GM23338 (cell line): ENCODE data around the gene MAPK9. TPM values are rescaled to one million over a fixed set of nuclear protein-coding genes. Genes with fewer than 3 reads are reported as not detected.

Experiments
- ATAC-seq: fragments of 200-7000 bp; cut with Tn5 transposase; 3 replicates; pipeline ENCODE4 v1.9.1; 2020
- DNase-seq: peaks from one replicate; pipeline ENCODE4 v3.0.0-alpha.2; 2015; ENCODE audit warnings: low spot score
- H2AFZ ChIP-seq: fragments of 200-600 bp; sonication (generic); 2 replicates; pipeline ENCODE4 v1.8.0; 2016; ENCODE audit warnings: antibody characterized with exemption, mild to moderate bottlenecking, moderate library complexity
- H3F3A ChIP-seq: fragments of 200-600 bp; sonication (generic); replicated peaks from 2 replicates; pipeline ENCODE4 v1.8.0; 2017; ENCODE audit warnings: antibody characterized with exemption, mixed run types, low read depth
- H3K27ac ChIP-seq: fragments of 200-600 bp; sonication (generic); 2 replicates; pipeline ENCODE4 v1.6.1; 2016; ENCODE audit warnings: low read depth
- H3K27me3 ChIP-seq: fragments of 200-600 bp; sonication (generic); 2 replicates; pipeline ENCODE4 v1.8.0; 2016; ENCODE audit warnings: mild to moderate bottlenecking, mixed run types, moderate library complexity; ENCODE audit not compliant: insufficient read depth
- H3K36me3 ChIP-seq: fragments of 200-600 bp; sonication (generic); 2 replicates; pipeline ENCODE4 v1.8.0; 2016; ENCODE audit warnings: mild to moderate bottlenecking; ENCODE audit not compliant: insufficient read depth
- H3K4me1 ChIP-seq: fragments of 200-600 bp; sonication (generic); 2 replicates; pipeline ENCODE4 v1.8.0; 2016; ENCODE audit warnings: mild to moderate bottlenecking, moderate library complexity; ENCODE audit not compliant: insufficient read depth
- H3K4me2 ChIP-seq: fragments of 200-600 bp; sonication (generic); 2 replicates; pipeline ENCODE4 v1.7.1; 2017; ENCODE audit warnings: mixed run types
- H3K4me3 ChIP-seq: fragments of 200-600 bp; sonication (generic); 2 replicates; pipeline ENCODE4 v1.6.1; 2016; ENCODE audit warnings: mixed run types
- H3K79me2 ChIP-seq: fragments of 200-600 bp; sonication (generic); replicated peaks from 2 replicates; pipeline ENCODE4 v1.8.0; 2017; ENCODE audit warnings: mild to moderate bottlenecking; ENCODE audit not compliant: insufficient read depth
- H3K9me2 ChIP-seq: fragments of 200-600 bp; sonication (generic); 2 replicates; pipeline ENCODE4 v1.8.0; 2017; ENCODE audit not compliant: insufficient read depth
- H4K20me1 ChIP-seq: fragments of 200-600 bp; sonication (generic); replicated peaks from 2 replicates; pipeline ENCODE4 v1.8.0; 2017; ENCODE audit warnings: mild to moderate bottlenecking; ENCODE audit not compliant: insufficient read depth
- H3K27ac Mint-ChIP-seq: 2 replicates; pipeline ENCODE4 v1.8.0; 2020; ENCODE audit warnings: inconsistent platforms, mild to moderate bottlenecking, moderate library complexity, mixed read lengths
- H3K27me3 Mint-ChIP-seq: 3 replicates; pipeline ENCODE4 v1.8.0; 2022; ENCODE audit warnings: low read depth, mild to moderate bottlenecking, moderate library complexity, mixed read lengths, inconsistent platforms; ENCODE audit not compliant: insufficient read depth, poor library complexity
- H3K36me3 Mint-ChIP-seq: 3 replicates; pipeline ENCODE4 v1.8.0; 2021; ENCODE audit warnings: low read depth, mild to moderate bottlenecking, inconsistent platforms, moderate library complexity, mixed read lengths
- H3K4me1 Mint-ChIP-seq: 3 replicates; pipeline ENCODE4 v1.8.0; 2020; ENCODE audit warnings: mild to moderate bottlenecking, inconsistent platforms, mixed read lengths
- H3K4me3 Mint-ChIP-seq: 3 replicates; pipeline ENCODE4 v1.8.0; 2021; ENCODE audit warnings: moderate library complexity, mild to moderate bottlenecking, inconsistent platforms, mixed read lengths
- H3K9me3 Mint-ChIP-seq: 3 replicates; pipeline ENCODE4 v1.8.0; 2020; ENCODE audit warnings: moderate library complexity, mild to moderate bottlenecking, inconsistent platforms, mixed read lengths
- ETS1 ChIP-seq: IDR thresholded peaks from 2 replicates; pipeline ENCODE4 v1.6.1; 2016; ENCODE audit warnings: antibody characterized with exemption
- JUNB ChIP-seq: IDR thresholded peaks from one replicate; pipeline ENCODE4 v1.6.1; 2016; ENCODE audit warnings: antibody characterized with exemption; ENCODE audit not compliant: unreplicated experiment
- STAT1 ChIP-seq: IDR thresholded peaks from one replicate; pipeline ENCODE4 v1.6.1; 2016; ENCODE audit warnings: antibody characterized with exemption; ENCODE audit not compliant: unreplicated experiment
- ZNF114 ChIP-seq: fragments of 250-450 bp; sonication (Bioruptor Pico); IDR thresholded peaks from 2 replicates; pipeline ENCODE4 v1.5.0; 2020; ENCODE audit warnings: mild to moderate bottlenecking, moderate library complexity
- ZNF331 ChIP-seq: fragments of 250-450 bp; sonication (Bioruptor Pico); IDR thresholded peaks from 2 replicates; pipeline ENCODE4 v1.5.0; 2020; ENCODE audit warnings: low read depth, mild to moderate bottlenecking, moderate library complexity
- ZNF462 ChIP-seq: fragments of 250-450 bp; sonication (Bioruptor Pico); IDR thresholded peaks from 2 replicates; pipeline ENCODE4 v1.5.0; 2020; ENCODE audit warnings: mild to moderate bottlenecking, moderate library complexity
- polyA plus RNA-seq: library from polyadenylated mRNA; unstranded; fragments of >200 nt; fragmentation: Nextera tagmentation; extraction: Ambion mirVana; gene quantifications from 2 replicates; pipeline ENCODE4 v1.2.1, GENCODE V29; 2016
- total RNA-seq: library from RNA; depleted of rRNA; stranded (reverse); fragments of >200 nt; shearing (Covaris generic); gene quantifications from 2 replicates; pipeline ENCODE4 v1.2.3, GENCODE V29; 2014

Gene MAPK9
- total and polyA plus RNA-seq, 2 experiments from 2014 or later: 16.8 to 37.0 TPM

GRCh38 chr5:180304016-180304292 lies 12.1 kb upstream of the MAPK9 start (continued):
- TF ChIP-seq ZNF462 (CRISPR knock-in tag) (no peak), ZNF331 (CRISPR knock-in tag) (no peak), STAT1 (no peak), ETS1 (no peak), ZNF114 (CRISPR knock-in tag) (no peak)

GRCh38 chr5:180303226-180304015 lies 11.5 kb upstream of the MAPK9 start:
- Mint-ChIP-seq H3K9me3 (peaks cover 3% of the 10 kb centered on the region; the same call in 1 of the 3 replicates), H3K4me1 (peaks cover 5% of the 10 kb centered on the region), H3K27ac (no peak overlapping the region), H3K4me3 (no peak overlapping the region), H3K36me3 (peaks cover 82% of the 10 kb centered on the region), H3K27me3 (peaks cover 18% of the 10 kb centered on the region)
- no peak overlapping the region for H2AFZ ChIP-seq
- H3K4me3 ChIP-seq: no peak overlapping the region
- H3F3A ChIP-seq: 0 out of 2 replicates have a peak, but pooled peaks cover 7% of the 10 kb centered on the region
- H3K79me2 ChIP-seq: no peaks in the 10 kb centered on the region
- peaks cover 30% of the 10 kb centered on the region for H3K36me3 ChIP-seq
- ATAC-seq: no peak
- H3K4me1 ChIP-seq: no peaks in the 10 kb centered on the region
- H3K27me3 ChIP-seq: no peaks in the 10 kb centered on the region
- no peaks in the 10 kb centered on the region for H3K9me2 ChIP-seq
- no peak overlapping the region for H3K27ac ChIP-seq
- H4K20me1 ChIP-seq: peaks cover 17% of the 10 kb centered on the region; the same call in 1 of the 2 replicates
- H3K4me2 ChIP-seq: no peak overlapping the region
- no peak for DNase-seq
- TF ChIP-seq ZNF462 (CRISPR knock-in tag): no peak
- TF ChIP-seq STAT1: no peak
- TF ChIP-seq JUNB: no peak
